ENCODE measurements around the gene HOXA9. TPM values are rescaled to one million over a fixed set of nuclear protein-coding genes. Genes with fewer than 3 reads are reported as not detected.

HOXA9 gene
- total RNA-seq, 1 donor from 2014 or later, result 0.80 TPM

DNA sequence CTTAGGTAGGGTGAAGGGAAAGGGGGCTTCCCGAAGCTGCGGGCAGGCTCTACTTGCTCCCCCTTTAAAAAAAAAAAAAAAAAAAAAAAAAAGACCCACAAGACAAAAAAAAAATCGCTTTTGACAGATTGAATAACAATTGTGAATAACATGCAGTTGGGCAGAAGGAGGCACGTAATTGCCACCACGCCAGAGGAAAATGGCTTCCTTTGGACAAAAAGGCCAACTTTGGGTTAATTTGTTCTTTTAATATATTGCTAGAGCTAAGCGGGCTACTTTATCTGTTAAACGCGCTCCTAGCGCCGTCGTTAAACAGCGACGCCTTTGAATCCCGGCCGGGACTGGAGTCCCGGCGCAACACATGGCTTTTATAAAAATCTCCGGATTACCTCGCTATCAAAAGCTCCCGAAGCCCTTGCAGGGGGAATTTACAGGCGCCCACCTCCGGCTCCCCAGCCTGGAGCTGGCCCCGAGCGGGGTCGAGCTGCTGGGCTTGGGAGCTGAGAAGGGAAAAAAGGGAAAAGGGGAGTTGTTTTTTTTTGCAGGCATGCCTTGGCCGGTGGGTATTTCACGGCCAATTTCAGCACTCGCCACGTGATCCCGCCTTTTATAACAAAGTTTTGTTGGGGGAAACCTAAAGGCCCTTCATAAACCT is 18.5 kb upstream of the HOXA9 start:
- no peak for TF ChIP-seq CTCF (IDR thresholded peaks at IDR 0.05; ENCODE audit: unreplicated experiment)
- DNase-seq (ENCODE audit: low spot score), result no peak
- Mint-ChIP-seq H3K4me3 (ENCODE audit: unreplicated experiment) (peak overlapping the region; percentile 37), H3K27me3 (ENCODE audit: unreplicated experiment) (peaks cover 48% of the 10 kb centered on the region), H3K36me3 (ENCODE audit: low read depth, unreplicated experiment) (no peaks in the 10 kb centered on the region), H3K9me3 (ENCODE audit: unreplicated experiment) (no peaks in the 10 kb centered on the region), H3K27ac (ENCODE audit: unreplicated experiment) (no peak overlapping the region), H3K4me1 (ENCODE audit: unreplicated experiment) (peaks cover 41% of the 10 kb centered on the region)

DNA sequence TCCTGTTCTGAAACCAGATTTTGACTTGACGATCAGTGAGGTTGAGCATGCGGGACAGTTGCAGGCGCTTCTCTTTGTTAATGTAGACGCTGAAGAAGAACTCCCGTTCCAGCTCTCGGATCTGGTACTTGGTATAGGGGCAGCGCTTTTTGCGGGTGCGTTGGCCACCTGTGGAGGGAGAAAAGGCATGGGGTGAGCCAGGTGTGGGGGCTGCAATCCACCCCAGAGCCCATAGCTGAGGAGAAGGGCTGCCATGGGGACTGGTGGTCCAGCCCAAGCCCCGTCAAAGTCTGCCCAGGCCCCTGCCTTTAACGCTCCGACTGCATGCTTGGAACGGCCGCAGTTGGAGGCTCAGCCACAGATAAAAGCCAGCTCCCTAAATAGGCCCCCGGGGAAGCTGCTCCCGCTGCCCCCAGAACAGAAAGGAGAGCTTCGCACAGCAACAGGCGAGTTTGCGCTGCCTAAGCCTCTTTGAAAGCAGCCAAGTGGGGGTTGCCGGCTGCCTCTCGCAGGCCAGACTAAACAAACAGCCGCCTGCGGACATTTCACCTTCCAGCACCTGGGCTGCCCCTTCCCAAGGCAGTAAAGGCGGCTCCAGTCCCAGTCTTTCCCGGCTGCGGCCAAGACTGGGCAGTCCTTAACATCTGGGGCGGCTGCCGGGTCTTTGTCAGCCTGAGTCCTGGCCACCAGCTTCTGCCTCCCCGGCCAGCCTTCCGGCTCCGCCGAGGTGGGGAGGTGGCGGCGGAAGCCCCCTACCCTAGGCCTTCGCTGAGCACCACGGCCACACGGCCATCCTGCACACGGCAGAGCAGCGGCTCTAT is 17.7 kb upstream of the HOXA9 start:
- peaks cover 35% of the 10 kb centered on the region for H3K4me1 Mint-ChIP-seq (ENCODE audit: unreplicated experiment)
- no peaks in the 10 kb centered on the region for H3K9me3 Mint-ChIP-seq (ENCODE audit: unreplicated experiment)
- no peak overlapping the region for H3K4me3 Mint-ChIP-seq (ENCODE audit: unreplicated experiment)
- no peak for TF ChIP-seq CTCF (IDR thresholded peaks at IDR 0.05; ENCODE audit: unreplicated experiment)
- peaks cover 46% of the 10 kb centered on the region for H3K27me3 Mint-ChIP-seq (ENCODE audit: unreplicated experiment)
- no peak overlapping the region for H3K27ac Mint-ChIP-seq (ENCODE audit: unreplicated experiment)
- H3K36me3 Mint-ChIP-seq (ENCODE audit: low read depth, unreplicated experiment), result no peaks in the 10 kb centered on the region
- DNase-seq (ENCODE audit: low spot score), result no peak

DNA sequence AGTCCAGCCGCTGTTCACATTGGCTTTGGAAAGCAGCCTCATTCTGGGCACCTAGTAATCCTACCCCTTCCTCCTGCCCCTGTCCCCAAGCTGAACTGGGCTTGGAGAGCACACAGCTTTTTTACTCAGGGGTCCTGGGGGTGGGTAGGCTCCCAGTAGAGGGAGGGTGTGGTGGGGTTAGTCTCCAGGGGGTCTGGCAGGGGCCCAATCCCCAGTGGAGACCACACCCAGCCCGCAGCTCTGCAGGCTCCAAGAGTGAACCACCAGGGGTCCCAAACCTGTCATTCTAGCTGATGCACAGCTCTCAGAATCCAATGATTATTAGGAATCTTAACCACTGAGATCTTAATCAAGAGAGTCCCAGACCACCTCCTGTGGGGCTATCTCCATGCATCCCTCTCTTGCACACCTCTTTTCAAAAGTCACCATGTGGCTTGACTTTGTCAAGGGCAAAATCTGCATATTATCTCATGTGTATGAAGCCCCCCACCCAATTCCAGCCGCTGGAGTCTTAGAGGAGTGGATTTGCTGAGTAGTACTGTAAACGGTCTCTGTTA is 17.0 kb upstream of the HOXA9 start:
- no peak for DNase-seq (ENCODE audit: low spot score)
- H3K36me3 Mint-ChIP-seq (ENCODE audit: low read depth, unreplicated experiment), result no peaks in the 10 kb centered on the region
- peaks cover 29% of the 10 kb centered on the region for H3K4me1 Mint-ChIP-seq (ENCODE audit: unreplicated experiment)
- peaks cover 51% of the 10 kb centered on the region for H3K27me3 Mint-ChIP-seq (ENCODE audit: unreplicated experiment)
- H3K27ac Mint-ChIP-seq (ENCODE audit: unreplicated experiment), result no peak overlapping the region
- no peaks in the 10 kb centered on the region for H3K9me3 Mint-ChIP-seq (ENCODE audit: unreplicated experiment)
- no peak overlapping the region for H3K4me3 Mint-ChIP-seq (ENCODE audit: unreplicated experiment)
- TF ChIP-seq CTCF (IDR thresholded peaks at IDR 0.05; ENCODE audit: unreplicated experiment), result no peak

GRCh38 chr7:27181795-27182275 is 16.5 kb upstream of the HOXA9 start:
- Mint-ChIP-seq H3K9me3 (ENCODE audit: unreplicated experiment) (no peaks in the 10 kb centered on the region), H3K27ac (ENCODE audit: unreplicated experiment) (no peak overlapping the region), H3K4me3 (ENCODE audit: unreplicated experiment) (no peak overlapping the region), H3K36me3 (ENCODE audit: low read depth, unreplicated experiment) (no peaks in the 10 kb centered on the region), H3K4me1 (ENCODE audit: unreplicated experiment) (peaks cover 26% of the 10 kb centered on the region), H3K27me3 (ENCODE audit: unreplicated experiment) (peaks cover 49% of the 10 kb centered on the region)
- TF ChIP-seq CTCF (IDR thresholded peaks at IDR 0.05; ENCODE audit: unreplicated experiment), result no peak
- DNase-seq (ENCODE audit: low spot score), result no peak
